Measurements from ENCODE around the gene NPAS3. TPM values are rescaled to one million over a fixed set of nuclear protein-coding genes. Genes with fewer than 3 reads are reported as not detected.

The NPAS3 gene
- total RNA-seq, 1 donor from 2014 or later = 0.05 TPM

DNA sequence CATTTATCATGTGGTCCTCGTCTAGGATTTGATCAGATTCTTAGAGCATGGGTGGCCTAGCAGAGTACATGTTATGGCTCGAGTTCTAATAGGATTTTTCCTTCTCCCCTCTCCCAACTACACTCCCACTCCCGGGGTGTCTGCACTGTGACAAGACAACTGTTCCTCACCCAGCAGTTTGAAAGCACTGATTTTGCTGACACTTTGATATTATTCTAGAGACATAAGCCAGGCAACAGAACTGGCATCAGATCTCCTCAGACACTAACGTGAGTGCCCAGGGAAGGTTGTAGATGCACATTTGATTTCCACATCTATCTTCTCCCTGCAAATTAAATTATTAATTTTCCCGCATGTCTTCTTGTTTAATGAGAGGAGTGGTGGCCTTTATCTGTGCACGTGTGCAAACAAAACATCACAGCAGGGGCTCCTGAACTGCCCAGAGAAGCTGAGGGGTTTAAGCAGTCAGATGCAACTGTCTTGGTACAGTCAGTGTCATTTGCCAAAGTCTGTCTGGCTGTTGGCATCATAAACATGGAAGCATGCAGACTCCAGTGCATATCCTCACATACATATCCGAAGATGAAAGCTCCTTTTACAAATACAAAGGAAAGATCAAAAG, 491.8 kb downstream of the NPAS3 start:
- intact Hi-C loops (cut with micrococcal nuclease) = no loop called here

DNA sequence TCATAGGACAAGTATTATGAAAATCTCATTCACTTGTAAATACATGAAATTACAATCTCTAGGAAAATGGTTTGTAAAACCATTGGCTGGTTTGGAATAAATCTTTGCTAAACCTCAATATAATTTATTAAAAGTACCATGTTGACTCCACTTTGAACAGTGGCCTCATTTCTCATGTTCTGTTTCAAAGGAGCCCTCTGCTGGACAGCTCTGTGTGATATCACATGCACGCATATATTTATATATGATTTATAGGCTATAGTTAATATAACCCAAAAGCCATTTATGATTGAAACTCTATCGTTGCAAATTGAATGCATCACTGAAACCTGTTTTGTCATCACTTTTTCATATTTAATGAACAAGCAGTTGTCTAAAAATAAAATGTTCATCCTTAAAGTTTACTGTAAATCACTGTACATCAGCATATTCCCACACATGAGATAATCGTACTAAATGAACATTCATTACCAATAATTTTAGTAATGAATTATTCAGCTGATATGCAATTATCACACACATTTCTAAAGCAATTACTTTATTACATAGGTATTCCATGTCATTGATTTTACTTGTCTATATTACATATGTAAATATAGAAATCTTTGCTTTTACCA, 493.8 kb downstream of the NPAS3 start:
- intact Hi-C loops (cut with micrococcal nuclease) = loop anchor here (1.0 kb wide), 1 partner anchor 856 kb away; no protein-coding TSS in a partner anchor

DNA sequence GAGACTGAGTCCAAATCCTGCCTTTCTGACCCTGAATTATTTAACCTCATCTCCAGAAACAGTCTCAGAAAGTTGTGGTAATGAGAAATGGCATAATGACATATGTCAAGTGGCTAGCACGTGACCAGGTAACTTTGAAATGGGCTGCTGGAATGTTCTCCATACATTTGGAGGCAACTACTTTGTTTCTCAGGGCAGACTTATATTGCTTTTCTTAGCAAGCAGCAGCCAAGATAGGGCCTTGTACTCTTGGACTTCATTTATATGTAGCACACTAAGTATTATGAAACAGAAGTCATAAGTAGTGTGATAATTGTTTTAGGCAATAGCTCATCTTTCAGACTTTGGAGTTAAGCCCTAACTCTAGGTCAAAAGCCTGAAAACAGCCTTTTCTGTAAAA, 494.7 kb downstream of the NPAS3 start:
- intact Hi-C loops (cut with micrococcal nuclease) = no loop called here

DNA sequence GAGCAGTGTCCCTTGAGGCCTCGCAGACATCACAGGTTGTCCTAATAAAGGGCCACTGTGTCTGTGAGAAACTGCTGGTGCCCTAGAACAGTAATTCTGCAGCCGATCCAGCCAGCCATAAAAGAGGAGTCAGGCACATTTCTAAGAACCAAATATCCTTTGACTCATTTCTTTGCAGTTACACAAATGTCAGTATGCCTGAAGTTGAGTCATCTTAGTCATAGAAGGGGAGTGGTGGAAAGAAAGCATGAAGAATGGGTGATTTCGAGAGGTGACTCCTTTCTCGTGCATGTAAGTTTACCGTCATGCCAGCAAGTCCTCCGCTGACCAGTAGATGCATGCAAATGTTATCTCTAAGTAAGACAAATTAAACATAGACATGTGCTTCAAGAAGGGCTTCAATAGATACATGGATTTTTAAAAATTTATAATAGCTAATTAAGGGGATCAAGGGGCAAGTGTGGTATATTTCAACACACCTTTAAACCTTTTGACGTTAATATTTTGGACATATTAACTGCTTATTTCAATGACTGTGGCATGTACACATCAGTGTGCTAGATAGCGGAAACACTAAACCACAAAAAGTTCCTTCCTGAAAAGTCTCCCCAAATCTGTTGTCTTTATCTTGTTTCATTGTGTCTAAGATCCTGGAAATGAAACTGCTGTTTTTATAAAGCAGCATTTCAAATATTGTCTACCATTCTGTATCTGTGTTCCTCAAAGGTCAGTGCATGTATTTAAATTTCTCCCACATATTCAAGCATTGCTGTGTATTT, 497.4 kb downstream of the NPAS3 start:
- intact Hi-C loops (cut with micrococcal nuclease) = no loop called here

DNA sequence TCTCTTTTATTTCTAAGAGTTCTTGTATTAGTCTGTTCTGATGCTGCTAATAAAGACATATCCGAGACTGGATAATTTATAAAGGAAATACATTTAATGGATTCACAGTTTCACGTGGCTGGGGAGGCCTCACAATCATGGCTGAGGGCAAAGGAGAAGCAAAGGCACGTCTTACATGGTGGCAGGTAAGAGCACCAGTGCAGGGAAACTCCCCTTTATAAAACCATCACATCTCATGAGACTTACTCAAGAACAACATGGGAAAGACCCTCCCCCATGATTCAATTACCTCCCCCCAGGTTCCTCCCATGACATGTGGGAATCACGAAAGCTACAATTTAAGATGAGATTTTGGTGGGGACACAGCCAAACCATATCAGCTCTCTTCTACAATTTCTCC, 503.0 kb downstream of the NPAS3 start:
- intact Hi-C loops (cut with micrococcal nuclease) = no loop called here

DNA sequence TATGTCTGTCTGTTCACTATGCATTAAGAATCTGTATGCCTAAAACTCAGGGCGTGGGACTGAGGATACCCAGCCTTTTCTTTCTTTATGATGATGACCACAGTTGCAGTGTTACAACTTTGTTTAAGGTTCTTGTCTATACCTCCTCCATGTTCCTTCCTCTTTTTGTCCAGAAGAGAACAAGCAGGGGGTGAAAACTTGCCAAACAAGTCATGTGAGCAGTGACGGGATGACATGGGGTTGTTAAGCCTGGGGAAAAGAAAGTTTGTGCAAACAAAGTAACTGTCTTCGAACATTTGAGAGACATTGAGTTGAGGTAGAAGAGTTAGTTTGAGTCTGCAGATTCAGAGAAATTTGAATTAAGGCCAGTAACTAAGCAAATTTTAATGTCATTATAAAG, 505.5 kb downstream of the NPAS3 start:
- intact Hi-C loops (cut with micrococcal nuclease) = no loop called here

DNA sequence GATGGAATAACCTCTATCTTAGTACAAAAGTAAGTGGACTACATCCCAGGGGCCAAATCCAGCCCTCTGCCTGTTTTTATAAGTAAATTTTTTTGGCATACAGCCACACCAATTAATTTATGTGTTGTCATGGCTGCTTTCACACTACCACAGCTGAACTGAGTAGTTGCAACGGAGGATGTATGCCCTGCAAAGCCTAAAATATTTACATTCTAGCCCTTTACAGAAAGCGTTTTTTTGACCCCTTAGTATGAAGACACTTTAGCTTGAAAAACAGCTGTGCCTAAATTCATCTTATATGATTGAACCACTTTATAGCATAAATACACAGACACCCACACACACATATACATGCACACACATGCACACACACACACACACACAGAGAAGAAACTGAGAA, 510.6 kb downstream of the NPAS3 start:
- intact Hi-C loops (cut with micrococcal nuclease) = no loop called here

DNA sequence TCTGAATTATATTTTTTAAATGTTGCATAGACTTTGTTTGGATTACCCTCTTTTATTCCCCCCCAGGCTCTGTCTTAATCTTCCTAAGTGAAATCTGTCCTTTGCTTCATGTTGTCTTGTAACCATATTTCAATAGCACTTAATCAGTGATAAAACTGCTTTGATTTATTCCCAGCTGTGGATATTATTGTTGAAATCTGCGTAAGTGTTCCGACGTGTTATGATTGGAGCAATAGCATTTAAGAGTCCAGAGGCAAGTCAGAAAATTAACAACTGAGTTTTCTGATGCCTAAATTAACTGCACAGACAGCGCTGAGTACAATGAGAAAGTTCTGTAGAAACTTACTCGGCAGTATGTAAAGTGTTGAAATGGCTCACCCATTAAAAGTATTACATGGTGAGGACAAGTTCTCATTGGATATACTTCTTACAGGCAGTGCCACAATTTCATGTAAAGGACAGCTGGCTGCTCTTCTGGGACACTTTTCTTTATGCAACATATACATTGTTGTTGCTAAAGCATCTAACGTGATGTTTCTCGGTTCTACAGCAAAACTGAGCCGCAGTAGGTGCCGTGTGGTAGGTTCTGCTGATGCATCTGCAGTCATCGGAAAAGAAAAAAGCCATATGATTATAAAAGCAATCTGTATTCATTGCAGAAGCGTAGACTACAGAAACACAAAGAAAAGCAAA, 511.2 kb downstream of the NPAS3 start:
- intact Hi-C loops (cut with micrococcal nuclease) = no loop called here

DNA sequence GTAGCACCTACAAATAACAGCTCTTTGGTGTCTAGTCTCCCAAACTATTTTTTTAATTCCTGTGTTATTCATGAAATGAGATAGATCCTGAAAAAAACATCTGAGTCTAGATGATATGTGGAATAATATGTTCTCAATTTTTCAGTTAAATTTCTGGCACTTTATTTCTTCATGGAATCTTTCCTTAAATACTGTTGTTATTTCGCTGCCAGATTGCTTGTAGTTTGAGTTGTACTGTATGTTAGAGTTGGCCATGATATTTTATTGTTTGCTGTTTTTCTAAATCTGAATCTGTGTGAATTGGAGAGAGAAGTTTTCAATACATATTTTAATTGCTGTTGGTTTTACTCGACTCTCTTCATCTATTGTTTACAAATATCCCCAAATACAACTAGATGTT, 511.7 kb downstream of the NPAS3 start:
- intact Hi-C loops (cut with micrococcal nuclease) = no loop called here

DNA sequence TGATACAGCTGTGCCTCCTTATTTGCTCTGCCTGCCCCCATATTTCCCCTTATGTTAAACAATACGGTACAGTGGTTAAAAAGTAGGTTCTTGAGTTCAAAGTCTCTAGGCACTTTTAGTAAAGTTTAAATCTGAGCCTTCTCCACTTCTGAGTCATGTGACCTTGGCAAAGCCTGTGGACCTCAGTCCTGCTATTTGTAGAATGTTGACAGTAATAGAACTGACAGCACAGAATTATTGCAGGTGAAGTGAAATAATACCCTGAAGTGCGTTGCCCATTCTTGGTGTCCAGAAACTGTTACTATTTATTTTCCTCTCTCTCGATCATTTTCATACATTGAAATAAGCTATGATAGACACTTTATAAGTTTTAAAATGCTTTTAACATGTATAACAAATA, 512.5 kb downstream of the NPAS3 start:
- intact Hi-C loops (cut with micrococcal nuclease) = no loop called here

DNA sequence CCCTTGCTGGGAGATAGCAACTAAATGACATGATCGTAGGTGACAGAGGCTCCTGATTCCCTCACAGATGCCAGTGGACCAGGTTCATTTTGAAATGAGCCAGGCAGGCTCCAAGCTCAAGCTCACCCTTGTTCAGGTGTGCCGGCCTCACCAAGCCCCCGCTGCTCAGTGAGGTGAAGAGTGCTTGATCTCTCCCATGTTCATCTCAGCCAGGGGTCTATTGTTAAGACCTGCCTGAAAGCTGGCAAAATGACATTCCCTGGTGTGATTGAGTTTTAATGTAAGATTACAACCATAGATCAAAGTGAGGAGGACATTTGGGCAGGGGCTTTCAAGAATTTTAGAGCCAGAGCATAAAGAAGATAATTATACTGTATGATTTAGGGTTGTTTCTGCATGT, 514.3 kb downstream of the NPAS3 start:
- intact Hi-C loops (cut with micrococcal nuclease) = no loop called here

DNA sequence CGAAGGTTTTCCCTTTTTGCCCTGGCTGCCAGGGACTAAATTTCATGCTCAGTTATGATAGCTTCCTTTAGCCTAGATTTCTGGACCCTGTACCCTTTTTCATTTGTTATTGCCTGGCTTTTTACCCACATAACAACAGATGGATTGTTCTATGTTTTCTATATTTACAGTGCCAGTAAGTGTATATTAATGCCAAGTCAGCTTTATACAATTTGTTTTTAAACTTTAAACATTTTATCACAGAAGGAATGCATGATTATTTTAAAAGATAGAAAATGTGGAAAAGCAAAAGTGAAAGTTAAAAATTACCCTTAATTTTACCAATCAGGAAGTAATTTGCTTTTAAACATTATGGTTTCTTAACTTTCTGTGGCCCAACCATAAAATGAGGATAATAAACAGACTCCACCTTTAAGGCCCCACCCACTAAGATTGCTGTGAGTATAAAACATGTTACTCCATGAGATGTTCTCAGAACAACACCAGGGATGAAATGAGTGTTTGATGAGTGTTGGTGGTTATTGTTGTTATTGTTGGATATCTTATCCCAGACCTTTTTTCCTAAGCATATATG, 515.4 kb downstream of the NPAS3 start:
- intact Hi-C loops (cut with micrococcal nuclease) = no loop called here

DNA sequence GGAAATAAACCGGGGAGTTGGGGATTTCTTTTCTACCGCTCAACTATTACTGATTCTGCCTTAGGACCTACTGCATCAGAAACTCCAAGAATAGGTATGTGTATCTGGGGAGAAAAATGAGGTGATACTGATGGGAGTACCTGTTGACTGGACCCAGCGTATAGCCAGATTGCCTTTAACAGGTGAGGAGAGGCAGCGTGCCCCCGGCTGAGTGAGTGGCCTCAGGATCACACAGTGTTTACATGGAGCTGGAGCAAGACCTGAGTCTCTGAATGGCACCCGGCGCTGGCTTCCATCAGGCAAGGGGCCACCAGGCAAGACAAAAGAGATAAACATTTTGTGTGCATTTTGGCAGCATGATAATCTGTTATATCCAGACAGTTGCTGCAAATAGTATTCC, 516.0 kb downstream of the NPAS3 start:
- intact Hi-C loops (cut with micrococcal nuclease) = no loop called here

DNA sequence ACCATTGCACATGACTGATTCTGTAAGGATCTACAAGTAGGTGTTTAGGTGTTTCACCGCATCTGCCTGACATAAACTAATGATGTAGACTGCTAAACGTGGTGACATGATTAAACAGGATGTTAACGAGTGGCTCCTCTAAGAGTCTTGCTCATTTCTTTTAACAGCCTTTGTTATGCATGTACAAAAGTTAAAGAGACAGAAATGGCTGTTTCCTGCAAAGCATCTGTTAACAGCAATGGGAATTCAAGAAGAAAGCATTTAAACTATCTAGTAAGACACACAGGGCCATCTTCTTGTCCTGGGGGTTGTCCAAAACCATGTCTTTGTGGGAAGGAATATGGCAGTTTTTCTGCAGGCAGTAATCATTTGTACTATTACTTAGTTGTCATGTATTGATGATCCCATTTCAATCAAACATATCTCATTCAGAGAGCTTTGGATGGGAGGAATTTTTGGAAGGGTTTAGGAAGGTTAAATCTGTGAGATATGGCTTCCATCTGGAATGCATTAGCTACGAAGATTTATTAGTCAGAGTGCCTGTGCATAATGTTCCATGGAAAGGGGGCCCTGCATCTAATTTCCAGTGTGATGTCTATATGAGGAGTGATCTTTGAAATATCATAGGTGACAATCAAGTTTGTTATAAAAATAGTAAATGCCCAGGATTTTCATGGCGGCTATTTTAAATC, 517.1 kb downstream of the NPAS3 start:
- intact Hi-C loops (cut with micrococcal nuclease) = no loop called here

DNA sequence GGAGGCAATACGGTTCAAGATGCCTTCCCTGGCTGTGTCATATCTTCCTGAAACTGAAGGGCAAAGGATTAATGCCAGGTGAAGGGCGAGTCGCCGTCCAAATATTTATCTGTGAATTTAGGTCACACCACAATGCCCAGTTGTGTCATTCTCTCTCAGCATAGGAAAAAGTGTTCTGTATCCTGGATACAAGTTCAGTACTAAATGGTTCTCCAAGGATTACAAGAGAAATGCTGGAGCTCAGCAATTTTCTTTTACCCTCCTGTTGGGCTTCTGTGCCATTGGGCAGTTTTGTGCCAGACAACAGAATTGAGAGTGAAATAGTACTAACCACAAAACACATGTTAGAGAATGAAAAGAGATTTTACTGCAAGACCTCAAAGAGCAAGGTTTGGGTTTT, 518.3 kb downstream of the NPAS3 start:
- intact Hi-C loops (cut with micrococcal nuclease) = no loop called here

DNA sequence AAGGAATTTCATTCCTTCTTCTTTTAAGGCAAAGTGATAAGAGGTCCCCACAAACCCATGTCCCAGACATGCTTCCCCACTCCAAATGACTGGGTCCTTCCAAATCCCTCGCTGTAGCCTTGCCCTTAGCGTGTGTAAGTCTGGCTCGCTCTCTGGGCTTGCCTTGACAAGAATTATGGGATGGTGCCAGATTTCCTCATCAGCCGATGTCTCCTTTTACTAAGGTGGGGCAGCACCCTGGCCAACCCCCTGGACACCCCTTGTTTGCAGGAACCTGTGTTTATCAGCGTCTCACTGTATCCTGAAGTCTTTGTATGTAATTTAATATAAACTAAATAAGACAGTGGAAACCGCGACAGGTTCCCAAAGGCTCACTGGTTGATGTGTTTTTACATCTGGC, 518.9 kb downstream of the NPAS3 start:
- intact Hi-C loops (cut with micrococcal nuclease) = no loop called here

DNA sequence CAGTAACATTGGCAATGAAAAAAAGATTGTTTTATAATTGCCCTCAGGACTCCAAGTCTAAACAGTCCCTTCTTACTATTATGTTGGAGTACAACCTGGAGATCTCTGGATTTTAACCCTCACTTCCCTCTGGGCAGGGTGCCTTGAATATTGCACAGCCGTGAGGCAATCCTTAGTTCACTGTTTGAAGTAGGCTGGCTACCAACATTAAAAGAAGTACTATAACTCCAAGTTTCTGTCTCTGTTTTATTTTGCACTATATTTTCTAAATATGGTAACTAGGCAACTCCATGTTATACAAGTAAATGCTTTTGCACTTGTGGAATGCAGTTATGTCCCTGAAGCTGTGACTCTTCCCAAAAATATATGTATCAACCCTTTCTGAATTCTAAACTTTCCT, 521.5 kb downstream of the NPAS3 start:
- intact Hi-C loops (cut with micrococcal nuclease) = no loop called here

DNA sequence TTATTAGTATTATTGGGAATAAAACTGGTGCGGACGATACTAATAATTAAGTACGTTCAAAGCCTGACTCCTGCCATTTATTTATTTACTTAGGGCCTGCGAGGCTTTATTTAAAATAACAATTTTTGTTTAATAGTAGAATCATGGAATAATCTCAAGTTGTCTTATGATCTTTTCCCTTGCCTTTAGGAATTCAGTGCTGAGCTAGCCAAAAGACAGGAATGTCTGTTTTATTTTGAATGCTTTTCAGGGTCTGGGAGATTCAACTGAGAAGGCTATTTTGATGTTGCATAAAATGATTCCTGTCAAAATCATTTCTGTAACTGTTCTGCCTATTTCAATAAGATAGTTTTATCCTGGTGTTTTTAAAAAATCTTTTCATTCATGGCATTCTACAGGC, 522.4 kb downstream of the NPAS3 start:
- intact Hi-C loops (cut with micrococcal nuclease) = no loop called here

DNA sequence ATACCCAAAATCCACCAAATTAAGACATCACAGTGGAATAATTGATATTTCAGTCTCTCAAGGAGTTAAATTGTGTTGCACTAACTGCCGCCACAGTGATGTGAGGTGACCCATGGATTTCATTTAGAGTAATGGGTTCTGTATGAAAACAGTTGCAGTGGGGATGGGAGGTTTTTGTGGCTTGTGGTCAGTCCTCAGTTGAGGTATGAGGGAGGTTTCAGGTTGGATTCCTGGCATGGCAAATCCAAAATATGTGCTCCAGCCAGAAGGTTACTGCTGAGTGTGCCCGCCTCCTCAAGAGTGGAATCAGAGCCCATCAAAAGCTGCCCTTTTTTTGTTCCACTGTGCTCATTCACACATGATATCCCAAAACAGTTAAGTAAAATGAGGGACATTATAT, 525.1 kb downstream of the NPAS3 start:
- intact Hi-C loops (cut with micrococcal nuclease) = no loop called here

DNA sequence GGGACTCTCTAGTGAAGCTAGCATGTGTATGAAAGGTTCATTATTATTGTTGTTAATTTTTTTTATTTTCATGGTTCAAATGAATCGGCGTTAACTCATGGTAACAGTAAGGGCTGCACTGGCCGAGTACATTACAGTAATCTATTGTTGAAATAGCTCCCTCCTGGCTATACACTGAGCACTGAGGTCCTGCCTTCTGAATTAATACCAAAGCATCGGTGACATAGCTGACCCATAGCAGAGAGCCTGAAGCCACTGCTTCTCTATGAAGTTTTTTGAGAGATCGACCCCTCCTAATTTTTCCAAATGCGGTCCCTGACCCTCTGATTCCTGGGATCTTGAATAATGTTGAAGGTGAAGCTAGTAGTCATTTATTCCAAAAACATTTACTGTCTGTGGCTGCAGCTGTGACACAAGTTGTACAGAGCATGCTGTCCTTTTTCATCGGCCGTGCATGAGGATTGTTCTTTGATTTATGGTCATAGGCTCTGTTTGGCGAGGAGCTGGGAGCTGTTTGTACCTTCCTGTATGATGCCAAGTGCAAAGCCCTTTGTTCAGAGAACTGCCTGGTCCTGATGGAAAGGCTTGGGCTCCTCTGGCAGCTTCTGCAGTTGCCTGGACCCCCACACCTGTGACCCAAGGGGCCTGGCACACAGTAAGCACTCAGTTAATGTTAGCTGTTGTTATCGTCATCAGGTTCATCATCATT, 525.7 kb downstream of the NPAS3 start:
- intact Hi-C loops (cut with micrococcal nuclease) = no loop called here
